Islet precursor cell (in vitro differentiated cells): Measurements from ENCODE around the gene KAT6B.
A peak's percentile ranks its signal among the peaks of the same experiment; 100 is the strongest.

Source experiments
- DNase-seq: peaks from one replicate; pipeline ENCODE4 v3.0.0-alpha.2; 2018

KAT6B gene

DNA sequence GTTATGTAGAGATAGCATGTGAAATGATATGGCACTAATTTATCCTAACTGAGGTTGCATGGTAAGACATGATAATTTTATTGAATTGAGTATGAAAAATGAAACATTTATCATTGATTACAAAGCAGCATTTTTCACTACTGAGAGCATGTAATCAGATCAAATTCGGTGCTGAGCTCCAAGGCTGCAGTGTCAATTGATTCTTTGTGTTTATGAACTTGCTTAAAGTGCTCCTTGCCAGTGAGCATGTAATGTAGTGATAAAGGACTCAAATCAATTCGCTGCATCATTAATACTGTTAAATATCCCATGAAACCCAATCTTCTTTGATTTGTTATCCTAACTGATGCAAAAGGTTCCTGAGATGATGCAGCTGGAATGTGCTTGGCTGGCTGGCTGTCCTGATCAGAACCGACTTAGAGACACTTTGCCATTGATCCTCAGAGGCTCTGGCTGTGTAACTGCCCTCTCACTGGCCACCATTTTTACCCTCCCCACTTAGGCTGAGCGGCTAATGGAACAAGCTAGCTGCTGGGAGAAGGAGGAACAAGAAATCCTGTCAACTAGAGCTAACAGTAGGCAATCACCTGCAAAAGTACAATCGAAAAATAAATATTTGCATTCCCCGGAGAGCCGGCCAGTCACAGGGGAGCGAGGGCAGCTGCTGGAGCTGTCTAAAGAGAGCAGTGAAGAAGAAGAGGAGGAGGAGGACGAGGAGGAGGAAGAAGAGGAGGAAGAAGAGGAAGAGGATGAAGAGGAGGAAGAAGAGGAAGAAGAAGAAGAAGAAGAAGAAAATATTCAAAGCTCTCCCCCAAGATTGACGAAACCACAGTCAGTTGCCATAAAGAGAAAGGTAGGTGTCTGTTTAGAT is 195.2 kb downstream of the KAT6B start:
- no peak for DNase-seq

DNA sequence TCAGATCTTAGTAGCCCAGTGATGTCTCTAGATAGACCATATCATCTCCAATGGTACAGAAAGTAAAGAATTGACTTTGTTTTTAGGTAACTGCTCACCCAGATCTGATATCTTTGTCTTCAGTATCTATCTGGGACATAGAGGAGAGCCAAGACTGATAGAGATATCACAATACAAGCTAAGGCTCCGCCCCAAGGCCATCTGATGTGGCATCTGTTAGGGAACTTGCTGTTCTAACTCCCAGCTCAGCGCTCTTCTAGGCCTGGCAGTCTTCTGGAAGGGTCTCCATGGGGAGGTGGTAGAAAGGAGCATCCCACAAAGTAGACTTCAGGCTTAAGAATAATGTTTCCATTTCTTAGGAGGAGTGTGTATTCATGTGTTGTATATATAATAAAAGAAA is 196.7 kb downstream of the KAT6B start:
- DNase-seq: no peak

DNA sequence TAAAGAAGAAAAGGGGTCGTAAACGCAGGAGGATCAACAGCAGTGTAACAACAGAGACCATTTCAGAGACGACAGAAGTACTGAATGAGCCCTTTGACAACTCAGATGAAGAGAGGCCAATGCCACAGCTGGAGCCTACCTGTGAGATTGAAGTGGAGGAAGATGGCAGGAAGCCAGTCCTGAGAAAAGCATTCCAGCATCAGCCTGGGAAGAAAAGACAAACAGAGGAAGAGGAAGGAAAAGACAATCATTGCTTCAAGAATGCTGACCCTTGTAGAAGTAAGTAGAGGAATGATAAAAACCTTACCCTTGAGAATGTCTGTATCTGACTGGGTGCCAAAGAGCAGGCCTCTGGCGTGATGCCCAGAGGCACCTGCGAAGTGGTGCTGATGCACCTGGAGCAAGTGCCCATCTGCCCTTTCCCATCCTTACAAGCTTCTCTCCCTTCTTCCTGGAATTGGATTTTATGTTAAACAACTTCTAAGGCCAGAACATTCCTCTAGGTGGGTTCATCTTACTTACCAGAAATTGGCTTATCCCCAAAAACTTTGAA is 198.6 kb downstream of the KAT6B start:
- DNase-seq: no peak

DNA sequence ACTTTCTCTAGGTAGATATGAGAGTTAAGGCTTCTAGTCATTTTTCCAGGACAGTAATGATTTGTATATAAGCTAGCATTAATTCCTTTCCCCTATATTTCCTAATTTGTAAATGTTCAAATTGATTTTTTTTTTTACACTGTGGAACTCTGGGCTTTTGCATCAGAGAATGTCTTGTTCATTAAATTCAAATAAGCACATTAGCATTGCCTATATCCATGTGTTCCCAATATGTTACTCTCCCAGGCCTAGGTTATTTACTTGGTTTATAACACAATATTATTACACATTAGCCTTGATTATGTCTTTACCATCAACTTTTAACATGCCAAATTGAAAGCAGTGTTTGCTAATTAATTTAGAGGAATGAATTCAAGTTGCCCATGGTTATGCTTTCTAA is 201.6 kb downstream of the KAT6B start:
- DNase-seq: no peak

DNA sequence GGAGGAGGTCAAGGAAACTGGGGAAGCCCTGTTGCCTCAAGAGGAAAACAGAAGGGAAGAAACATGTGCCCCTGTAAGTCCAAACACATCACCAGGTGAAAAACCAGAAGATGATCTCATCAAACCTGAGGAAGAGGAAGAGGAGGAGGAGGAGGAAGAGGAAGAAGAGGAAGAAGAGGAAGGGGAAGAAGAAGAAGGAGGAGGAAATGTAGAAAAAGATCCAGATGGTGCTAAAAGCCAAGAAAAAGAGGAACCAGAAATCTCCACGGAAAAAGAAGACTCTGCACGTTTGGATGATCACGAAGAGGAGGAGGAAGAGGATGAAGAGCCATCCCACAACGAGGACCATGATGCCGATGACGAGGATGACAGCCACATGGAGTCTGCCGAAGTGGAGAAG is 202.3 kb downstream of the KAT6B start:
- DNase-seq: no peak

DNA sequence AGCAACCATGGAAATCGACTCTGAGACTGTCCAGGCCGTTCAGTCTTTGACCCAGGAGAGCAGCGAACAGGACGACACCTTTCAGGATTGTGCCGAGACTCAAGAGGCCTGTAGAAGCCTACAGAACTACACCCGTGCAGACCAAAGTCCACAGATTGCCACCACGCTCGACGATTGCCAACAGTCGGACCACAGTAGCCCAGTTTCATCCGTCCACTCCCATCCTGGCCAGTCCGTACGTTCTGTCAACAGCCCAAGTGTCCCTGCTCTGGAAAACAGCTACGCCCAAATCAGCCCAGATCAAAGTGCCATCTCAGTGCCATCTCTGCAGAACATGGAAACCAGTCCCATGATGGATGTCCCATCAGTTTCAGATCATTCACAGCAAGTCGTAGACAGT is 203.0 kb downstream of the KAT6B start:
- DNase-seq: no peak

DNA sequence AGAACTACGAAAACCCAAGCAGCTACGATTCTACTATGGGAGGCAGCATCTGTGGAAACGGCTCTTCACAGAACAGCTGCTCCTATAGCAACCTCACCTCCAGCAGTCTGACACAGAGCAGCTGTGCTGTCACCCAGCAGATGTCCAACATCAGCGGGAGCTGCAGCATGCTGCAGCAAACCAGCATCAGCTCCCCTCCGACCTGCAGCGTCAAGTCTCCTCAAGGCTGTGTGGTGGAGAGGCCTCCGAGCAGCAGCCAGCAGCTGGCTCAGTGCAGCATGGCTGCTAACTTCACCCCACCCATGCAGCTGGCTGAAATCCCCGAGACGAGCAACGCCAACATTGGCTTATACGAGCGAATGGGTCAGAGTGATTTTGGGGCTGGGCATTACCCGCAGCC is 203.5 kb downstream of the KAT6B start:
- no peak for DNase-seq

DNA sequence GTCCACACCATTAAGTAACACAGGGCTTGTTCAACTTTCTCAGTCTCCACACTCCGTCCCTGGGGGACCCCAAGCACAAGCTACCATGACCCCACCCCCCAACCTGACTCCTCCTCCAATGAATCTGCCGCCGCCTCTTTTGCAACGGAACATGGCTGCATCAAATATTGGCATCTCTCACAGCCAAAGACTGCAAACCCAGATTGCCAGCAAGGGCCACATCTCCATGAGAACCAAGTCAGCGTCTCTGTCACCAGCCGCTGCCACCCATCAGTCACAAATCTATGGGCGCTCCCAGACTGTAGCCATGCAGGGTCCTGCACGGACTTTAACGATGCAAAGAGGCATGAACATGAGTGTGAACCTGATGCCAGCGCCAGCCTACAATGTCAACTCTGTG is 204.0 kb downstream of the KAT6B start:
- no peak for DNase-seq

DNA sequence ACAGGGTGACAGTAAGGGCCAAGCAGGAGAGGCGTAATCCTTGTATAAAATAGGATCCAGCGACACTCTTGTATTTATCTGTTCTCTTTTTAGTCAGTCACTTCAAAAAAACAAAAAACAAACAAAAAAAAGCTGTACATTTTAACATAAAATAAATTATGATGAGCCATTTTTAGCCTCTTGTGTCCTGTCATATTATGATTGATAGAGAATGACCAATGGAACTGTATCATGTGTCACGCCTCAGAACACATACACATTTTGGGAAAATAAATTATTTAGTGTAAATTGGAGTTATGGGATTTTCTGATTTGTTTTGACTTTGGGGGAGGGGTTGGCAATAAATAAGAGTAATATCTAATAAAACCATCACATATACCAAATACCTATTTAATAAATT is 205.7 kb downstream of the KAT6B start:
- no peak for DNase-seq

DNA sequence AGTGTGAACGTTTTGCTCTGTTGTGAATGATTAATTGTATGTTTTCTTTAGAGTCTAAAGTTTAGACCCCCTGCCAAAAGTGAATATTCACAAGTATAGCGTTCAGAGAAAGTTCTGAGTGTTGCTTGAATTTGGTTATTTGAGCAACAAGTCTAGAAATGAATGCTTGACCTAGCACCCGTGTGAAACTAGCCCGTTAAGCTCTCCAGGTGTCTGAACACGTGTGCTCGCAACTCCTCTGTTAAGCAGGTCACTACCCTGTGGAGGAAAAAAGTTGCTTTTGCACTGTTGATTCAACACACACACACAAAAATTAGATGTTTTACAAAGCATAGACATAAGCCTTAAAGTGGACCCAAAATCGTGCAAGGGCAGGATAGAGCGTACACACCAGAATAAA is 206.4 kb downstream of the KAT6B start:
- DNase-seq: peak; percentile 2

DNA sequence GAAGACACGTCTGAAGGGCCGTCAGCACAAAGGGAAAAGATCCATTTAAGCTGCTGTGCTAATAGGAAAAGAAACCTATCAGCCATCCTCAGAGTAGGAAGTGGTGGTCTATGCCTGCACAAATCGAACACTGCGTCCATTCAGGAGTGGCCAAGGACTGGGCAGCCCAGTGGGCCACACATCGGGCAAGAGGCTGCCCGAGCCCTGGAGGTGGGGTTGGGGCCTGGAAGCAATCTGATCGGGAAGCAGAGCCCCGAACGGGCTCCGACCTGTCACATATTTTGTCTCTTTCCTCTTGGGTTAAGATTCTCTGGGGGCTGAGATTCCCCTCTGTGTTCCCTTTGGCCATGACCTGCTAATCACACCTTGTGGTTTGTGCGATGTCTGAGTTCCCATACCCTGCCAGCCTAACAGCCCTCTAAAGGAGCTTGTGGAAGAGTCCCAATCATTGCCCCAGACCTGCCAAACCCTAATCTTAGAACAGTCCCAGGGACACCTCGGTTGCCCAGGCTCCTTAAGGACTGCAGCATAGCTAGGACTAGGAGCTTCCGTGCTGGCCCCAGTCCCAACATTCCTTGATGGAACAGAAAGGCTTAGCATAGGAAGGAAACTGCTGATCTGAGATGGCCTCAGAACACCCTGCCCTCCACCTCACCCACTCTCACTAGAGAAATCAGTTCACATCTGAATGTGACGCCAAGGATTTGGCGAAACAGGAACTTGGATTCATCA is 207.2 kb downstream of the KAT6B start:
- no peak for DNase-seq

DNA sequence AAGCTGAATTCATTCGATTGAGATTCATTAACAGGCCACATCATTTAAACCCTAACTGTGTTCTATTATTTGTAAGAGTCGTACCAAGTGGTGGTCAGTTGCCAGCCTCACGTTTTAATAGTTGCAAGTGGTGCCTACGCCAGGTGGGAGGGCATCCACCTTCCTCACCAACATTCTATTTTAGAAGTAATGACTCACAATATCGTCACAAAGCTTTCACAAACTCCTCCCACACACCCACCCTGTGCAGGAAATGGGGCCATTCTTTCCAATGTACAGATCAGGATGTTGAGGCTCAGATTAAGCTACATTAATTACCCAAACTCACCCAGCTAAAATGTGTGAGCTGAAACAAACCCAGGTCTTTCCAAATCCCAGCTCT is 207.7 kb downstream of the KAT6B start:
- DNase-seq: no peak

DNA sequence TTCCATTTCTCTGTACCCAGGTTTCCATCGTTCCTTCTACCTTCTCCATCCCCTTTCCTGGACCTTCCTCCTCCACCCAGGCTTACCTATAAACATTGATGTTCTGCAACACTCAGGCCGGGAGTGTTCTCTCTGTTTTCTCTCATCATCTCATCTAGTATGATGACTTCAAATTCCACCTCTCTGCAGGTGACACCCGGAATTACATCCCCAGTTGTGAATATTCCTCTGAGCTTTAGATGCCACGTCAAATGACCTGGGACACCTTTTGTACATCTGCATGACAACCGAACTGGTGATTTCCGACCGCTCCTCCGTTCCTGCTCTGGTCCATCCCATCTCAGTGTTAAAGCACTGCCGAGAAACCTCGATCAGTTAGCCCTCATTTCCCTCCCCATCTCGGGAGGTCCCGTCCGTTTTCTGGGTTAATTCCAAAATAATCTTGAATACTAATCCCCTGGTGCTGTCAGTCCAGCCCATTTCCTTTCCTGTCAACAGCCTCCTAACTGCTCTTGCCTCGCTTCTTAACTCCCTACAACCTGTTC is 208.4 kb downstream of the KAT6B start:
- DNase-seq: no peak

DNA sequence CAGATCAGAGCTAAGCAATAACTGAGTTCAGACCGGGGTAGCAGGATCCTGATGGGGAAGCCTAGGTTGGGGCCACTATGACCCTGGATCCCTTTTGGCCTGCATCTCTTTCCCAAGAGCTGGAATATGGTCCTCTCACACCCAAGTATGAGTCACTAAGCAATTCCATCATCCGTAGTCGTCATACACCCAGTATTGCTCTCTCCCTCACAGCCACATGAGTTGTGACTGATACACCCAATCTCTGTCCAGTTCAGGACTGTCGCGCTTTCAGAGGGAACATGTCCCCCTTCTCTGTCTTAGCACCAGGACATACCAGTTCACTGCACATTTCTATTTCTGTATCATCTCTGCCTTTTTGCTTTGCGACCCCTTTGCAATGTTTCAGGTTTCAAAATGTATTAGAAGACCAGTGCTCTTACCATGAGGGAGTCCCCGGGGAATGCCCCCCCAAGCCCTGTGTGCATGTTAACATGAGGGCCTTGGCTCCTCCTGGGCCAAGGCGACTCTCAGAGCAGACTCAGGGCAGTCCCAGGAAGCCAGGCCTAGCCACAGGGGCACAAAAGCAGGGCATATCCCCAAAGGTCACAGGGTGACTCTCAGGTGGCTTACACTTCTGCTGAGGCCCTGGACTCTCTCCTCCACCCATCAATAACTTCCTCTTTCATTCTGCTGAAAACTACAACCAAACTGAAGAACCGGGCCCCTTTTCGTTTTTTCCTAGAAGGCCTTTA is 209.7 kb downstream of the KAT6B start:
- DNase-seq: no peak

DNA sequence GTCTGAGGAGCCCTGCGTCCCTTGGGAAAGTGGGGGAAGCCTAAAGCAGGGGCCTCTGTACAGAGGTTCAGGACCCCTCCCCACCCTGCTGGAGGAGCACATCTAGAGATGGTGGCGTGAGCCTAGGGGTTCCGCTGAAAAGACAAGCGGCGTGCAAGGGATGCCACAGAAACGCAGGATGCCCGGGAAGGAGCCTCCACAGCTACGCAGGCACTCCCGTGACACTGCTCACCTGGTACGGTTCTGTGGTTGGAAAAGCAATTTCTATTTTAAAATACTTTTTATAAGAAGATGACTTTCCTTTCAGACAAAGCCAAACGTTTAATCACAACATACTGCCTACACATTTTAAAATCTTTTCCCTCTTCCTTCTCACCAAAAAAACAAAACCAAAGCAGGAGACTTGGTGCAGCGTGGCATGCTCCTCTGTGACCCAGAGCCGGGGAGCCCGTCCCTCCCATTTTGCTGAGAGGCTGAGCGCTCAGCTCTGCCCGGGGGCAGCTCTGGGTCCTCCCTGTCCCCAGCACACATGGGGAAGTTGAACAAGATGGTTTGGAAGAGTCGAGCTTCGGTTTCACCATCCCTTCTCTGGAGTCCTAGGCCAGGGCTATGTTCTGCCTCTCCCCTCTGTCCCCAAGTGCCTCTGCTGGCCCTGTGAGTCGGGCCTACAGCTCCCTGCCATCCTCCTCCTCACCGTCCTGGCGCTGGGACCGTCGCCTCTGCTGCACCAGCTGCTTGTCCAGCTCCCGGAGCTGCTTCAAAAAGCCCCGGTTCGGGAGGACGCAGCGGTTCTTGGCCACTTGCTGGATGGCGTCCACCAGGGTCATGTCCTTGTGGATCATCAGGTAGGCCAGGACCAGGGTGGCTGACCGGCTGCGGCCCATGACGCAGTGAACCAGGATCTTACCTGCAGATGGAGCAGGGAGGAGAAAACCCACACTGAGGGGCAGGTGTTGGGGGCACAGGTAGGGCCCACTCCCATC is 211.1 kb downstream of the KAT6B start:
- no peak for DNase-seq

DNA sequence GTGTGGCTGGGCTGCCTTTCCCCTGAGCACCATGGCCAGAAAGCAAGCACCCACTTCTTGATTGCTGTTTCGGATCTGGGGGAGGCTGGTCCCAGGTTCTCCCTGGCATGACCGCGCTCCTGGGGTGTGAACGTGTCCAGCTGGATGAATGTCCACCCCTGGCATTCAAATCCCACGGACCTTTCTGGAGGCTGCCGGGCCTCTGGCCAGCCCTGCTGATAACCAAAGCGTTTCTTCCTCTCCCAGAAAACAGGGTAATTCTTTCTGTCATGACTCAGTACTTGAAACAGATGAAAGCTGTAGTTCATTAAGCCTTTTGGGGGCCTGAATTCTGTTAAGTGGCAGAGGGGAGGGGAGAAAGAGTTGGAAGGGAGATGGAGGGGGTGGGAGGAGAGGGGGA is 211.9 kb downstream of the KAT6B start:
- no peak for DNase-seq

DNA sequence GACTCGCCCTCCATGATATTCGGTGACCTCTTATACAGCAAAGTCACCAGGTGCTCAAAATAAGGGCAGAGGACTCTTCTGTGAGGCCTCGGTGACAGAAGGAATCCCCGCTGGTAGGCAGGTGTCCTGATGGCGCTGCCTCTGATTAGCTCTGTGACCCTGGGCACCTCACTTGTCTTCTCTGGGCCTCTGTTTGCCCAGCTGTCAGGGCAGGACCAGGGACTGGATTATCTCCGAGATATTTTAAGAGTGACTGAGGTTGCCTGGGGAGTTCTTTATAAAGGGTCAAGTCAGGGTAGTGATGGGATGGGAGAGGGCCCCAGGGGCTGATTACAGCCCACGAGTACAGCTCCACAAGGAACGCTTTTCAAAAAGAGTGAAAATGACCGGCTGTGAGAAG is 214.2 kb downstream of the KAT6B start:
- DNase-seq: no peak

DNA sequence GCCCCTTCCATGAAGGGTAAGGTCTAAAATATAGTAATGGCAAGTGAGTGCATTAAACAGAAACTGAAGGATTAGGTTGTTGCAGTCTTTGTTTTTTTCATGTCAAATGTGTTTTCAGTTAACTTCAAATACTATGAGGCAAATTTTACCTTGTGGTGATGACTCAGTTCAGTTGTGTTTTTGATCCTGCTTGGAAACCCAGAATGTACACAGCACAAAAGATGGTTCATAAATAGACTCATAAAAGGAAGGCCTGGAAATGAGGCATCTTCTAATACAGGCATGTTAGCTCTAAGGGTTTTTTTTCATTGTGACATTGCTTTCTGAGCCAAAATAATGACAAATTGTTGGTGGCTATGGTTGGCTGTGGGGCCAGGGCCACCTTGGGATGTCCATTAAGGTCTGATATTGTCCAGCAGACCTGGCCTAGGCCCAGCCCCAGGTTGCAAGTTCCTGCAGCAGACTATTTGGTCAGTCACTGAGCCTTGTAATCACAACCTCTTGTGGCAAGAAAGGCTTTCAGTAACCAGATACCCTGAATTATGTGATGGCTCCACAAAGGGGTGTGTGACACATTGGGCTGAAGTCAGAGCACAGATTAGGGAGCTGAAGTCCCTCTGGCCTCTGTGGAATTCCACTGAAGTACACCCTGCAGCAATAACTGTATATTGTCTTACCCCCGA is 216.0 kb downstream of the KAT6B start:
- DNase-seq: no peak

DNA sequence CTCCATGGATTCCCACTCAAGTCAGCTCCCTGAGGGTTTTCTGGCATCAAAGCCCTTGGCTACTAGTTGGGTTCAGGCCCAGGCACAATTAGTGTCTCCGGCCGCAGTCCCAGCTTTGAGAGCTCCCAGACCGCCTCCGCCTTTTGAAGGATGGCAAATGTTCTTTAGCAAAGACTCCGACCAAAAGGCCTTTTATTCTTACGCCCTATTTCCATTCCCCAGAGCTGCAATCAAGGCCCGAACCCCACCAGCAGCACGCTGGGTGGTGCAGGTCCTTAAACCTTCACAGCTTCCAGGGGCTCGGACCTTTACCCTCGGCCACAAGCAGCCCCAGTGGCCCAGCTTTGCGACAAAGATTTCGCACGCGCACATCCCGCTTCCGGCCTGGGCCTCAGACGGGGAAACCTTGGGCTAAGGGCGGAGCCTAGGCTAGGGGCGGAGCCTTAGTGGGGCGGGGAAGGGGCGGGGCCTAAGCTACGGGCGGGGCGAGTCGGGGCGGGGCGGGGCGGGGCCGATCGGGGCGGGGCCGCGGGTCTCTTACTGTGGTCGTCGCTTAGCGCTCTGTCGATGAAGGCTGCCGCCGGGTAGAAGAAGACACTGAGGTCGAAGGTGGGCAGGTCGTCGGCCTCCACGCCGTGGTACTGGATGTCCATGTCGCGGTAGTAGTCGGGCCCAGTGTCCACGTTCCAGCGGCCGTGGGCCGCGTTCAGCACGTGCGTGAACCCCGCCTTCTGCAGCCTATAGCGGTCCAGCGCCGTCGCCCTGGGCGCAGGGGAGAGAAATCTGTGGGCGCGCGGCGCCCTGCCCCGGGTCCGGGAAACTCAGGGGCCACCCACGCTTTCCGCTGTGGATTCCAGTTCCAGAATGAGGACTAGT is 217.1 kb downstream of the KAT6B start:
- DNase-seq: no peak

DNA sequence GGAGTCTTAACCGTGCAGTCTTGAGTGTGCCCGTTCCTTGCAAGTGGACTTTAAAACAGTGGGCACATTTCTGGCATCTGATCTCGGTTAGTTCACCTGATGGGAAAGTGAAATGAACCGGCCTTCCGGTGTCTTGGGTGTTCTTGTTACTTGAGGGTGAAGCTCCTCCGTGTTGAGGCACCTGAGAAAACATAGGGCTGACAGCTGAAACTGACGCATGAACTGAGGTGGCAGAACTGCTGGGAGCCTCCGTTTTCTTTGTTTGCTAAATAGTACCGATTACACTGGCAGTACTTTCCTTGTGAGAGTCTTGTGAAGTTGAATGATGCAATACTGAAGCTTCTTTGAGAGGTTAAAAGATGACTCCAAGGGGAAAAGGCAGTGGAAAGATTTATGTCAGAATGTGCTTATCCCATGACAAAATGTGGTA is 222.3 kb downstream of the KAT6B start:
- DNase-seq: peak; percentile 48
